ENCODE data around the gene POC1A.

Gene POC1A

DNA sequence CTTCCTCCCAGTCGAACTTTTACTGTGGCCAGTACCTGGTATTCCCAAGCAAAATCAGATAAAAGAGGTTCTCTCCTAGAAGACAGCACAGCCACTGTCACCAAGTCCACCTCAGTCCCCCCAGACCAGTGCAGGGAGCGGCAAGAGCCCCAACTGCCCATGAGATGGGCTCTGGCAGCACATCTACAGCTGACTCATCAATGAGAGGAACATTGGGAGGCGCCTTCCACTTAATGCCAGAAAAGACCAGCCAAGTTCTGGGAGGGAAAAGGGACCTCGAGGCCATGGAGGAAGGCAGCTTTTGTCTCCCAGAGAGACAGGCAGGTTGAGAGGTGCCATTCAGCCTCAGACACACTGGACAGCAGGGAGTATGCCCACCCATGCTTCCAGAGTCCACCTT is 28.2 kb downstream of the POC1A start:
- no peak for DNase-seq

DNA sequence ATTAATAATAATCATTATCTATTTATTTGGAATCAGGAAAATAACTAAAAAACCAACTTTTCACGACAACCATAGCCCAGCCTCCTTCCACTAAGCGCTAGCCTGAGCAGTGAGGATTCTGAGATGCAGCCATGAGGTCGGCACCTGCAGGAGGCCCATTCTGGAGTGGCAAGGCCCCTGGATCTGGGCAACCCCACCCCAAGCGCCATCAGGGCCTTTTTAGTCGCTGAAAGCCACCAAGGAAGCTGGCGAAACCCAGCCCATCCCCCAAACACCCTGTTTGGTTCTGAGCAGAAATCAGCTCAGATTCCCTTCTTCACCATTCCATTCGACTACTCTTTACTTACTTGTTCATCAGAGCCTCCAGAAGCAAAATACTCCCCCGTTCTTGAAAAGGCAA is 29.5 kb downstream of the POC1A start:
- DNase-seq: no peak

DNA sequence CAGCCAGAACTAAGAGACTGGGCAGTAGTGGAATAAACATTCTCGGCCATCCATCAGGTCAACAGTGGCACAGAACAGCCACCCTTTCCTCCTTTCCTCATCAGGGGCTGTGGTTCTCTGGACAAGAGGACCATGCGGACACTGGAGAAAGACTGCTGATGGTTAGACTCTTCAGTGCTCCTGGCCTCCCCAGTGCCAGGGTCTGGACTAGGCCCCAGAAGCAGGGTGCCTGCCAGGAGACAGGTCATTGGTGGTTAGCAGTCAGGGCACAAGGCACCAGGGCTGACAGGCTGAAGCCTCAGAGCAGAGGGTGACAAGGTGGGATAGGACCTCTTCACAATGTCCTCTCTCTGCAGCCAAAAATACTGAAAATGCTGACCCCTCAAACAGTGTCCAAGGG is 30.1 kb downstream of the POC1A start:
- no peak for DNase-seq

DNA sequence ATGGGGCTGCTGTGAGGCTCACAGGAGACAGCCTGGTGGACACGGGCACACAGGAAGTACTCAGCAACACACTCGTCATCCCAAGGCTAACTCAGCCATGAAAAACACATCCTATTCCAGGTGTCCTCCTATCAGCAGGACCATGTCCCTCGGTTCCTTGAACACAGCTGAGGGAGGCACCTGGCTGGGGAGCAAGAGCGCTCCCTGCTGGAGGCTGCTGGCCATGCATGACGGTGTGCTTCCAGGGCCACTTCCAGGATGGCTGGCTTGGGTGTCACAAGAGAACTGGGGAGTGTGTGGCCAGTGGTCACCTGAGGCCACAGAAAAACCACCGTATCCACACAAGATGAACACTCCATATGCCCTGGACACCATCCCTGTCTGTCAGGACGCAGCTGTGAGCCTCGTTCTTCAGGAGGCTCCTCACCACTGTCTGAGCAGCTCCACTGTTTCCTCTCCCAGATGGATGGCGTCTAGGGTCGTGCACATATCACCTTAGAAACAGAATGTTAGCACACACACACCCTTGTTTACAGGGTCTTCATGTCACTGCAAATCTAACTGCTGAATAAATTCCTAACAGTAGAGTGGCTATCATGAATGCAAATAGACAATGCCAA is 31.0 kb downstream of the POC1A start:
- no peak for DNase-seq

- DNase-seq: no peak
These were observed 31.7 kb downstream of the POC1A start for GRCh38 chr3:52122491-52122890.

DNA sequence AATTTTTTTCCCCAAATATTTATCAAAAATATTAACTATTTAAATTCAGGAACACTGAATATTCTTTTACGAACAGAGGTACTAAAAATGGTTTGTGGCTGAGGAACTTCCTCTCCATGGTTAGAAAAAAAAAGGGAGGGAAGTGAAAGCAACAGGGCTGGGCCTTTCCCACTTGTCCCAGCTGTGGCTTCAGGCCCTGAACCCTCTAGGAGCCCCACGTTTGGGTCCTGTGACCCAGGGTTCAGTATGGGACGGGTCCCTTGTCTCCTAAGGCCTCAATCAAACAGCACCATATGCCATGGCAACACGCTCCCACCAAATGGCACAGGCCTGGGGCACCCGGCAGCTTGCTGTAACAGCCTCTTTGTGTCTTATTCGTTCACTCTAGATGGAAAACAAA is 32.4 kb downstream of the POC1A start:
- DNase-seq: no peak

DNA sequence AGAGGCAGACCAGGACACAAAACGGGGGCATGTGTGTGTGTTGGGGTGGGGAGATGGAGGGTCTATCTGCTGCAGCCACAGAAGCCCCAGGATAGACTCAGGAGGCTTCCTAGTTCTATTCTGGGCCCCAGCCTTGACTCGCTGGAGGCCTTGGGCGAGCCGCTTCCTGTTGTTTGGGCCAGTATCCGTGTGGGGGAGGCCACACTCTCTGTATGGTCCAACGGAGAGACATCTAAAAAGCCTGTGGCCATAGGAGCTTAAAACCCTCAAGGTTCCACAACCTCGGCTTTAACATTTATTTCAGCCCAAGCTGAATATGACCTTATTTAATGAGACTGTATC is 32.8 kb downstream of the POC1A start:
- no peak for DNase-seq

DNA sequence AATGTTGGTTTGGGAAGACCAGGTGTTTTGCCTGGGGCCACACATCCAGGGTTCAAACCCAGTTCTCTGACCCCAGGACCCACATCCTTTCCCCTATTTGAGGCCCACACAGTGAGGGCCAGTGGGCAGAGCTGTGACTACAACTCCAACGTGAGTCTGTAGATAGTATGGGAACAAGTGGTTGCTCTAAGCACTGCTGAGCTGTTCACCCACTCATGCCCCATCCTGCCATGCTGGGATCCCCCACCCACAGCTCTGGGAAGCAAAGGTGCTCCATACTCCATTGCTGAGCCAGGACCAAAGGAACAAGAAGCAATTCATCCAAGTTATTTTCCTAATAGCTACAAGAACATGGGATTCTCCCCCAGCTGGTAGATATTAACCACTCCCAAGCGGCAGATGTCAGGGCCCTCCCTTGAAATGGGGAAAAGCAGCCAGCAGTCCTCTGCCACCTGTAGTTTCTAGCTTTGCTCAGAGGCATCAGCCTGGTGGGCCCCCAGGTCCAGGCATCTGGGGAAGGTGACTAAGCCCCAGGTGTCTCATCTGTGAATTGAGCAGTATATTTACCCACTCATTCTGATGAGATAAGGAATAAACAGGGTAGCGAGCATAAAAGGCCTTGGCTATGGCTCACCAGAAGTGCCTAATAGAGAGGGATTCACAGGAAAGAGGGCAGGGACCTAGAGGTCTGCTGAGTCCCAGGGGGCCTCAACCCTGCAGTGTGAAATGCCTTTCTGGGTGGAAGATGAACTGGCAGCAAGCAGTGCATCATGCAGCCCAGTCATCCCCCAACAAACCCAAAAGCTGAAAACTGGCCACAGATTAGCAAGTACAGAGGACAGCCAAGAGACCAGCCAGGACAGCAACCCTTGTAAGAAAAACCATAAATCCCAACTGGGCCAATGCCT is 33.4 kb downstream of the POC1A start:
- no peak for DNase-seq

- no peak for DNase-seq
These were observed 34.4 kb downstream of the POC1A start for GRCh38 chr3:52119826-52120225.

DNA sequence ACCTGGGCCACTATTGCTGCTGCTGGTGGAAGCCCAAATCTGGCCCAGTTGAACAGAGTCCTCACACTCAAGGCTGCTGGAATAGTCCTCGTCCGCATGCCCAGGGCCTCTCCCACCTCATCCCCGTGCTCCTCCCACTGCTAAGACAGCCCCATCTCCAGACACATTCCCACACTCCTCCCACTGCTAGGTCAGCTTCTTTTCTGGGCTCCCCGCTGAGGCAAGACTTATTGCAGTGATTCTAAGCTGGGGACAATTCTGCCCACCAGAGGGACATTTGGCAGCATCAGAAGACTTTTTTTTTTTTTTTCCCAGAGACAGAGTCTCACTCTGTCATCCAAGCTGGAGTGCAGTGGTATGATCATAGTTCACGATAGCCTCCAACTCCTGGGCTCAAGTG is 35.1 kb downstream of the POC1A start:
- no peak for DNase-seq

GRCh38 chr3:52118156-52118875 is 35.9 kb downstream of the POC1A start:
- no peak for DNase-seq

- DNase-seq: no peak
These were observed 36.7 kb downstream of the POC1A start for GRCh38 chr3:52117537-52117936.

- DNase-seq: no peak
These were observed 42.2 kb downstream of the POC1A start for GRCh38 chr3:52112056-52112455.

DNA sequence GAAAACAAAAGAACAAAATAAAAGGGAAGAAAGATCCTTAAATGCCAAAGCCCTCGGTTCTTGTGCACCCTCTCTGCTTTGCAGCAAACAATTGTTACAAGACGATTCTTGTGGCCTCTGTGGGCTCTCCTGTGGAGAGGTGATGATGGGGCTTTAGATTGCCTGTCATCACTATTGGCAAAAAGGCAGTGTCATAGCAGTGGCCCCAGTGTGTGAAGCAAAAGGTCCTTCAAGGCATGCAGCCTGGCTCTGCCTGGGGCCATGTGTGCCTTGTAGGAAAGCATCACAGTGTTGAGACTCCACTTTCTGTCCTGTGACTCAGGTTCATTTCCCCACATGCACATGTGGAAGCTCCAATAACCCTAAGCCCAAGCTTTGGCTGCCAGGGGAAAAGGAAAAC is 43.7 kb downstream of the POC1A start:
- DNase-seq: no peak

DNA sequence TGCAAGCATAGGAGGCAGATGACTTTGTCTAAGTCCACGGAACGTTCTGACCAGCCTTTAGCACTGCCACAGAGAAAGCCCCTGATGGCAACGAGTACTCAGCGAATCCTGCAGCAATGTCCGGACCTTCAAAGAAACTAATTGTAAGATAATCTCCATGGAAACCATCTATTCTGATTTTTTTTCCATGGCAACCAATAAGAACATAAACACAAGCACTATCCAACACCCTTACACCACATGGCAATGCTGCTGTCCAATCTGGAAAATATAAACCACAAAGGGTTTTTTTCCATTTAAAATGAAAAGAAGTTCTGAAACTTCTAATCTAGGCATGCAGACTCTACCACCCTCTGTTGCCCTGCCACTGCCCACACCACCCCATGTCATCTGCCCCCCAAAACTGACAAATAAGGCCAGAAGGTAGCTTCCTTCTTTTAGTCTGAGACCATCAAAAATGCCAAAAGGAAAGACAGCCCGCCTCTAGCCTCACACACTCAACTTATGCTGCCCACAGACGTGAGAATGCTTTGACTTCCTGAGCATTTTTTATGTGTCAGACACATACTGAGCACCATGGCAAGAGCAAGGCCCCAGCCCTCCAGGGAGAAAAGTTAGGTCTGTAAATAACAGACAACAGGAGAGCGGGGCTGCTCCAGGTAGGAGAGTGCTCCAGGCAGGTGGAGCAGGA is 44.5 kb downstream of the POC1A start:
- no peak for DNase-seq

GRCh38 chr3:52108302-52109232 is 45.7 kb downstream of the POC1A start:
- no peak for DNase-seq

GRCh38 chr3:52106951-52107611 is 47.1 kb downstream of the POC1A start:
- no peak for DNase-seq

DNA sequence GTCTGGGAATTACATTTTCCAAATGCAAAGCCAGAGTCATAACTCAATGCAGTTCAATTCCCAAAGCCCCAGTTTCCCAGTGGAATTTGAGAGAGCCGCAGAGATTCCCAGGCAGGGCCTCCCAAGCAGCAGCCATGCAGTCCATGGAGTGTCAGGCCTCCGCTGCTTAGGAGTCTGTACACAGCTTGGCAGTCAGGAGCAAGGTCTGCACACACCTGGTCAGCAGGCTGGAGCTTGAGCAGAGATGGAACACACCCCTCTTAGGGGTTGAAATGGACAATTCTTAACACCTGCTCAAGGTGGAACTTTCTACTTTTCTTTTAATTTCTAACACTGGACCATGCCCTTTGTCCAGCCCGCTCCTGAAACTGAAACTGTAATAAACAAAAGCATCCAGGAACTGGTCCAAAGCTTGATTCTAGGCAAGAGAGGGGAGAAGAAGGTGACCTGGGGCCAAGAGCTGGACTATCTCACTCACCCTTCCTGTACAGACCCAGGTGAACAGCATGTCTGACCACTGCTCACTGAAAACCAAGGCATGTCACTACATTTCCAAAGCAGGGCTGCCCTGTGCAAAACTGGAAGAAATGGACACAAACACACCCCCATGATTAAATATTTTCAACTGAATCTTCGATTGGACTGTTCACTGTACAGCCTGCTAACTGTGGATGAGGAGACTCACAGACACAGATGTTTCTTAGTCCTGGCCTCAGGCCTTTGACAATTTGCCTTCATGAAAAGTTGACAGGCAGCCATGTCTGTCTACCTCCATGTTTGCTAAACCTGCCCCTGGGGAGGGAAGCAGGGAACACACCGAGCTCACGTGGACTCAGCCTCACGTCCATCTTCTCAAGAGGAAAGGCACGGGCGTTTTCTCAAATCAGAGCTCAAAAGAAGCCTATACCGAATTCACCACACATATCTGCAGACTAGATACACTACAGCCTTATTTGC is 49.3 kb downstream of the POC1A start:
- no peak for DNase-seq

- DNase-seq: no peak
These were observed 51.3 kb downstream of the POC1A start for GRCh38 chr3:52102934-52103333.

DNA sequence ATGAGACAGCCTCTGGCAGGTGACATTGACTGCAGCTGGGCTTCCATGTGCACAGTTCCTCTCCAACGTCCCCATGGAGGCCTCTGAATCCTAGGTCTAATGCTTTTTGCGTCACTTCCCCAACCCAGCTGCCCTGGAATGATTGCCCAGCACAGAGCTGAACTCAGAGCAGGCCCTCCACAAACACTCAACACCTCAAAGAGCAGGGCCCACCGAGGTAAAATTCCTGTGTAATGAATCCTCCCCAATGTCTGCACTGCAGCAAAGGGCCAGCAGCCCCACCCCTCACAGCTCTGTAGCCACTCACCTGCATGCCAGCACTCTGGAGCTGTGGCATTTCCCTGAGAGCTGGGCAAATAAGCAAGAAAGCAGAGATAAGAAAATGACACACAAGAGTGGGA is 55.2 kb downstream of the POC1A start:
- no peak for DNase-seq

Measured in NCI-H1092 treated with DMSO at 0.1 percent for 48 hours (cell line).